H1 (cell line): Measurements from ENCODE around the gene NT5DC1. TPM values are rescaled to one million over a fixed set of nuclear protein-coding genes. Genes with fewer than 3 reads are reported as not detected.

Source experiments
- CTCF ChIA-PET: fragments of 300-600 bp; sonication (Branson Sonifier 250); formaldehyde crosslinking; loops from one replicate; lab custom pipeline; 2021; ENCODE audit not compliant: partially characterized antibody; lab: Charles Lee
- POLR2A ChIA-PET: fragments of 300-600 bp; sonication (Branson Sonifier 250); formaldehyde crosslinking; loops from one replicate; lab custom pipeline; 2021; ENCODE audit warnings: inconsistent platforms; ENCODE audit not compliant: partially characterized antibody; lab: Charles Lee
- DNase-seq, 2 experiments: peaks; one replicate each; pipeline versions ENCODE4 v3.0.0 to v3.0.0-alpha.2; 2010 to 2022; ENCODE audit warnings: low spot score in 2 of 2, low read depth in 1 of 2, mixed read lengths in 1 of 2
- FAIRE-seq: peaks from 2 replicates; lab custom pipeline; 2011; peaks lifted over from hg19 to GRCh38; lab: Jason Lieb, UNC
- H2AFZ ChIP-seq: 2 replicates; pipeline ENCODE4 v1.8.1; 2012; ENCODE audit warnings: low read length, inconsistent platforms
- H2AK5ac ChIP-seq: 2 replicates; pipeline ENCODE4 v1.6.1; 2013; ENCODE audit warnings: low read depth, low read length
- H2BK120ac ChIP-seq: replicated peaks from 2 replicates; pipeline ENCODE3; 2013; ENCODE audit warnings: low read depth, low read length, inconsistent platforms
- H2BK12ac ChIP-seq: 2 replicates; pipeline ENCODE4 v1.6.1; 2013; ENCODE audit warnings: low read depth, low read length
- H2BK15ac ChIP-seq: 2 replicates; pipeline ENCODE4 v1.6.1; 2013; ENCODE audit warnings: low read length
- H2BK20ac ChIP-seq: 2 replicates; pipeline ENCODE4 v1.6.1; 2013; ENCODE audit warnings: low read length
- H2BK5ac ChIP-seq: 2 replicates; pipeline ENCODE4 v1.6.1; 2013; ENCODE audit warnings: low read depth, low read length
- H3K14ac ChIP-seq: 2 replicates; pipeline ENCODE4 v1.6.1; 2013; ENCODE audit warnings: inconsistent platforms; ENCODE audit not compliant: insufficient read length
- H3K18ac ChIP-seq: 2 replicates; pipeline ENCODE4 v1.6.1; 2013; ENCODE audit warnings: low read length; ENCODE audit errors: extremely low read depth
- H3K23ac ChIP-seq: 2 replicates; pipeline ENCODE4 v1.6.1; 2013; ENCODE audit warnings: inconsistent platforms; ENCODE audit not compliant: insufficient read length
- H3K23me2 ChIP-seq: 2 replicates; pipeline ENCODE4 v1.6.1; 2013; ENCODE audit warnings: low read depth, low read length
- H3K27ac ChIP-seq: 2 replicates; pipeline ENCODE4 v1.6.1; 2011; ENCODE audit warnings: low read depth, low read length, inconsistent platforms
- H3K27me3 ChIP-seq, 4 experiments: replicated peaks in 1 of 4; 1 replicate in 1 of 4; 2 replicates in 3 of 4; pipeline versions ENCODE4 v1.6.1 to v1.8.1; 2011 to 2013; ENCODE audit warnings: low read length in 3 of 4, mild to moderate bottlenecking in 3 of 4, inconsistent platforms in 2 of 4, mixed read lengths in 2 of 4, moderate library complexity in 1 of 4; ENCODE audit not compliant: control insufficient read depth in 3 of 4, insufficient read depth in 3 of 4; ENCODE audit errors: extremely low read depth in 1 of 4
- H3K36me3 ChIP-seq, 4 experiments: 2 replicates each; pipeline versions ENCODE4 v1.6.1 to v1.8.1; 2011 to 2013; ENCODE audit warnings: mild to moderate bottlenecking in 4 of 4, low read length in 3 of 4, moderate library complexity in 2 of 4, control low read depth in 1 of 4, inconsistent platforms in 1 of 4; ENCODE audit not compliant: insufficient read depth in 4 of 4, control insufficient read depth in 2 of 4
- H3K4ac ChIP-seq: replicated peaks from 2 replicates; pipeline ENCODE3; 2013; ENCODE audit warnings: low read length, low read depth, mixed read lengths, inconsistent platforms; ENCODE audit not compliant: insufficient read length
- H3K4me1 ChIP-seq, 4 experiments: replicated peaks in 1 of 4; 1 replicate in 1 of 4; 2 replicates in 3 of 4; pipeline versions ENCODE4 v1.6.1 to v1.8.1; 2011 to 2013; ENCODE audit warnings: low read length in 3 of 4, inconsistent platforms in 2 of 4, mixed read lengths in 1 of 4; ENCODE audit not compliant: insufficient read depth in 4 of 4, control insufficient read depth in 3 of 4
- H3K4me2 ChIP-seq, 2 experiments: 2 replicates each; pipeline versions ENCODE4 v1.6.1 to v1.8.1; 2011 to 2013; ENCODE audit warnings: low read depth in 2 of 2, low read length in 2 of 2, control low read depth in 1 of 2, inconsistent platforms in 1 of 2, mild to moderate bottlenecking in 1 of 2; ENCODE audit not compliant: insufficient read depth in 1 of 2
- H3K4me3 ChIP-seq, 4 experiments: fragments of 200-600, 300-600 bp in 1 of 4; sonication (generic), shearing (Covaris generic), sonication (Bioruptor Twin) in 1 of 4; 2 replicates each; pipeline versions ENCODE4 v1.5.1 to v1.8.1; 2011 to 2016; ENCODE audit warnings: low read length in 4 of 4, low read depth in 3 of 4, control low read depth in 2 of 4, inconsistent platforms in 2 of 4, mild to moderate bottlenecking in 2 of 4, mixed read lengths in 1 of 4, moderate library complexity in 1 of 4; ENCODE audit not compliant: insufficient read depth in 2 of 4; ENCODE audit errors: extremely low read depth in 1 of 4
- H3K56ac ChIP-seq: replicated peaks from 2 replicates; pipeline ENCODE3; 2013; ENCODE audit warnings: low read depth, mild to moderate bottlenecking, mixed read lengths, low read length, inconsistent platforms; ENCODE audit not compliant: insufficient read length
- H3K79me1 ChIP-seq: 2 replicates; pipeline ENCODE4 v1.6.1; 2013; ENCODE audit warnings: low read depth, low read length, control low read depth
- H3K79me2 ChIP-seq, 2 experiments: 2 replicates each; pipeline versions ENCODE4 v1.6.1 to v1.8.1; 2012 to 2013; ENCODE audit warnings: low read length in 2 of 2, mild to moderate bottlenecking in 2 of 2, inconsistent platforms in 1 of 2; ENCODE audit not compliant: insufficient read depth in 2 of 2, control insufficient read depth in 1 of 2
- H3K9ac ChIP-seq, 4 experiments: replicated peaks in 1 of 4; 1 replicate in 1 of 4; 2 replicates in 3 of 4; pipeline versions ENCODE4 v1.6.1 to v1.8.1; 2011 to 2013; ENCODE audit warnings: low read depth in 3 of 4, low read length in 3 of 4, control low read depth in 2 of 4, mild to moderate bottlenecking in 2 of 4, moderate library complexity in 2 of 4, inconsistent platforms in 1 of 4; ENCODE audit errors: extremely low read depth in 1 of 4
- H3K9me3 ChIP-seq, 2 experiments: 2 replicates each; pipeline versions ENCODE4 v1.6.1 to v1.8.1; 2012 to 2013; ENCODE audit warnings: mild to moderate bottlenecking in 2 of 2, moderate library complexity in 2 of 2, control low read depth in 1 of 2, inconsistent platforms in 1 of 2, low read depth in 1 of 2, low read length in 1 of 2, mixed read lengths in 1 of 2; ENCODE audit not compliant: insufficient read depth in 2 of 2
- H4K20me1 ChIP-seq, 2 experiments: replicated peaks in 1 of 2; 2 replicates each; pipeline versions ENCODE3 to v1.8.1; 2011 to 2013; ENCODE audit warnings: inconsistent platforms in 2 of 2, low read length in 2 of 2, mild to moderate bottlenecking in 1 of 2; ENCODE audit not compliant: insufficient read depth in 2 of 2, control insufficient read depth in 1 of 2
- H4K5ac ChIP-seq: 2 replicates; pipeline ENCODE4 v1.6.1; 2013; ENCODE audit warnings: low read length, low read depth, mixed read lengths, inconsistent platforms; ENCODE audit not compliant: insufficient read length
- H4K8ac ChIP-seq: 2 replicates; pipeline ENCODE4 v1.8.0; 2013; ENCODE audit warnings: mild to moderate bottlenecking, moderate library complexity, low read length, inconsistent platforms; ENCODE audit not compliant: insufficient read depth; ENCODE audit errors: extremely low read depth
- H4K91ac ChIP-seq: replicated peaks from 2 replicates; pipeline ENCODE3; 2013; ENCODE audit warnings: low read length, mixed read lengths, inconsistent platforms; ENCODE audit not compliant: insufficient read length
- ASH2L ChIP-seq: fragments of 200-600, 300-600 bp; sonication (generic); IDR thresholded peaks from one replicate; pipeline ENCODE4 v1.7.1; 2017; ENCODE audit warnings: low read length
- ATF3 ChIP-seq: IDR thresholded peaks from 2 replicates; pipeline ENCODE4 v1.6.1; 2011; ENCODE audit warnings: low read depth, mild to moderate bottlenecking, low read length; ENCODE audit not compliant: insufficient read depth
- BACH1 ChIP-seq: IDR thresholded peaks from 2 replicates; pipeline ENCODE4 v1.6.1; 2012; ENCODE audit warnings: low read length, improper control_type of control experiment
- BRCA1 ChIP-seq: IDR thresholded peaks from 2 replicates; pipeline ENCODE4 v1.6.1; 2012; ENCODE audit warnings: low read depth, low read length, improper control_type of control experiment
- CBX8 ChIP-seq: fragments of 300-800, 300-1000 bp; sonication (generic); IDR thresholded peaks from 2 replicates; pipeline ENCODE4 v1.7.1; 2016; ENCODE audit warnings: low read depth, low read length, borderline replicate concordance
- CREB1 ChIP-seq: IDR thresholded peaks from 2 replicates; pipeline ENCODE4 v1.6.1; 2012; ENCODE audit warnings: inconsistent platforms
- HDAC2 ChIP-seq, 2 experiments: fragments of 300-600 bp in 1 of 2; sonication (generic) in 1 of 2; IDR thresholded peaks; 2 replicates each; pipeline ENCODE4 v1.6.1; 2011 to 2012; ENCODE audit warnings: low read depth in 2 of 2, low read length in 2 of 2, mild to moderate bottlenecking in 2 of 2, moderate library complexity in 2 of 2, borderline replicate concordance in 1 of 2, inconsistent platforms in 1 of 2
- KDM4A ChIP-seq: IDR thresholded peaks from one replicate; pipeline ENCODE4 v1.7.1; 2012; ENCODE audit warnings: low read depth, mild to moderate bottlenecking, moderate library complexity, low read length, inconsistent platforms; ENCODE audit not compliant: severe bottlenecking
- NANOG ChIP-seq: IDR thresholded peaks from 2 replicates; pipeline ENCODE4 v1.6.1; 2011; ENCODE audit warnings: low read length, low read depth, mild to moderate bottlenecking, inconsistent platforms; ENCODE audit not compliant: insufficient read depth, poor library complexity, severe bottlenecking
- NRF1 ChIP-seq: IDR thresholded peaks from 2 replicates; pipeline ENCODE4 v1.6.1; 2011; ENCODE audit warnings: mild to moderate bottlenecking, low read depth, low read length, improper control_type of control experiment
- PHF8 ChIP-seq: fragments of 200-600 bp; sonication (generic); conservative IDR thresholded peaks from 2 replicates; pipeline ENCODE4 v1.7.1; 2012; ENCODE audit warnings: low read depth, mild to moderate bottlenecking, inconsistent platforms, low read length, moderate library complexity
- SIRT6 ChIP-seq: IDR thresholded peaks from one replicate; pipeline ENCODE4 v1.7.1; 2012; ENCODE audit warnings: low read length, inconsistent platforms
- SIX5 ChIP-seq: IDR thresholded peaks from 2 replicates; pipeline ENCODE4 v1.6.1; 2011; ENCODE audit warnings: mild to moderate bottlenecking, low read depth, low read length
- SP1 ChIP-seq: IDR thresholded peaks from 2 replicates; pipeline ENCODE4 v1.6.1; 2011; ENCODE audit warnings: low read depth, low read length
- TEAD4 ChIP-seq: IDR thresholded peaks from 2 replicates; pipeline ENCODE4 v1.6.1; 2012; ENCODE audit warnings: low read depth, low read length, inconsistent platforms, mixed read lengths
- WGBS, 2 experiments: shearing (Covaris generic) in 1 of 2; methylation state at CpG; one replicate each; pipeline versions ENCODE4 v1.1.6 to v1.1.7; 2013 to 2015; ENCODE audit warnings: low lambda C conversion rate in 2 of 2, mixed read lengths in 2 of 2, inconsistent platforms in 1 of 2, low coverage in 1 of 2, missing lambda C conversion rate in 1 of 2; ENCODE audit not compliant: insufficient replicate concordance in 2 of 2, insufficient coverage in 1 of 2, insufficient read length in 1 of 2; ENCODE audit errors: extremely low coverage in 1 of 2, missing lambda C conversion rate in 1 of 2; 5-methylcytosine and 5-hydroxymethylcytosine counted together
- polyA plus RNA-seq, 7 experiments: library from polyadenylated mRNA; depleted of rRNA in 3 of 7; stranded (reverse) in 5 of 7; unstranded in 2 of 7; fragments of >200 nt in 5 of 7; fragments of 200-250 nt in 2 of 7; gene quantifications; 1 replicate in 5 of 7; 2 replicates in 1 of 7; 4 replicates in 1 of 7; pipeline versions ENCODE4 v1.2.1 to v1.2.3, GENCODE V29; 2011 to 2013; ENCODE audit warnings: missing spikeins in 2 of 7, mixed read lengths in 2 of 7
- total RNA-seq: library from RNA; stranded (reverse); fragmentation: NEBNext Ultra II Directional; extraction: Animal tissue kit (Norgen Biotek cat#: 25700); gene quantifications from 2 replicates; pipeline ENCODE4 v1.2.1, GENCODE V29; 2021

NT5DC1 gene
- total and polyA plus RNA-seq, 2 of the 8 experiments (the other 6 are each of a cell fraction or from before 2014, with no cell fraction given), result 25.3 to 72.7 TPM

DNA sequence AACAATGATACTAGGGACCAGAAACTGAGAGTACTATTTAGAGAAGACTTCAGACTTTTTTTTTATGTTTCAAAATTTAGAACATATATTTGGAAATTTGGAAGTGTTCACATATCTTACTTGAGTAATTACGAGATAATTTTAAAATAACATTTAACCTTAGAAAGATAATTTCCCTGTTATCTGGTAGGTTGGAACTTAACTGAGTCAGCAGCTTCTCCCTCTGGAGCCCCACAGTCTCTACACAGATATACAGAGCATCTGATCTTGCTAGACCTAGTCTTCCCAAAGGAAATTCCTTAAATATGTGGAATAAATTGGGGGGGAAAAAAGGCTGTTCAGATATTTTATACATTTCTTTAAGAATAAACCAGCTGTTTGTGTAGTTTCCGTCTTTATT lies 104.6 kb downstream of the NT5DC1 start:
- Histone ChIP-seq H3K27ac (no peak overlapping the region), H2BK120ac (no peak overlapping the region), H4K20me1 (peaks cover 0 to 2% of the 10 kb centered on the region in 2 experiments), H2AK5ac (no peak overlapping the region), H3K23ac (no peak overlapping the region), H2BK12ac (no peak overlapping the region), H3K23me2 (no peaks in the 10 kb centered on the region), H3K79me1 (no peaks in the 10 kb centered on the region), H2BK15ac (no peak overlapping the region), H4K5ac (no peak overlapping the region), H3K9ac (no peak overlapping the region), H2AFZ (no peak overlapping the region), H4K8ac (no peak overlapping the region), H3K14ac (no peak overlapping the region), H2BK5ac (no peak overlapping the region), H3K9me3 (no peaks in the 10 kb centered on the region), H3K4me1 (no peaks in the 10 kb centered on the region), H3K27me3 (peaks cover 0 to 1% (median 0%) of the 10 kb centered on the region in 4 experiments; a peak in 1 of 7 replicates), H3K4ac (no peak overlapping the region), H3K56ac (no peak overlapping the region), H4K91ac (no peak overlapping the region), H3K18ac (no peak overlapping the region), H3K4me3 (no peak overlapping the region), H3K79me2 (no peaks in the 10 kb centered on the region), H3K4me2 (no peak overlapping the region), H2BK20ac (no peak overlapping the region), H3K36me3 (no peaks in the 10 kb centered on the region)
- no peak for FAIRE-seq
- WGBS, 2 experiments, result 92% methylated on average over 2 of the region's 2 CpGs; no CpG with 5 or more reads in 1 of the 2 experiments
- CTCF ChIA-PET, result interaction anchor here (2.6 kb wide), 1 partner anchor 13 kb away, joined by 13 read pairs; no protein-coding TSS in a partner anchor
- POLR2A ChIA-PET, result no interaction called here
- DNase-seq, result no peak
- no peak for TF ChIP-seq CREB1
- TF ChIP-seq PHF8, result no peak
- no peak for TF ChIP-seq ATF3
- TF ChIP-seq BRCA1, result no peak
- no peak for TF ChIP-seq SIX5
- no peak for TF ChIP-seq SP1
- TF ChIP-seq ASH2L, result no peak
- TF ChIP-seq CBX8, result no peak
- no peak for TF ChIP-seq SIRT6
- TF ChIP-seq NANOG, result no peak
- TF ChIP-seq NRF1, result no peak
- no peak for TF ChIP-seq HDAC2 (IDR thresholded peaks at IDR 0.05; ENCODE audit: borderline replicate concordance in 1 of 2, low read depth in 2 of 2, low read length in 2 of 2)
- TF ChIP-seq TEAD4, result no peak
- no peak for TF ChIP-seq BACH1
- TF ChIP-seq KDM4A, result no peak
